Measurements from ENCODE around the gene DBN1.

GRCh38 chr5:177421062-177421798, 52.2 kb downstream of the DBN1 start:
- TF ChIP-seq CTCF (conservative IDR thresholded peaks at IDR 0.05 in 1 of 2, IDR thresholded peaks at IDR 0.05 in 1 of 2; ENCODE audit: extremely low read depth in 1 of 2, insufficient read depth in 1 of 2, low read depth in 1 of 2, low read length in 2 of 2): no peak
- no peak for TF ChIP-seq EZH2 (IDR thresholded peaks at IDR 0.05; ENCODE audit: borderline replicate concordance, low read length)
